ENCODE data around the gene ZBTB20.

DNA sequence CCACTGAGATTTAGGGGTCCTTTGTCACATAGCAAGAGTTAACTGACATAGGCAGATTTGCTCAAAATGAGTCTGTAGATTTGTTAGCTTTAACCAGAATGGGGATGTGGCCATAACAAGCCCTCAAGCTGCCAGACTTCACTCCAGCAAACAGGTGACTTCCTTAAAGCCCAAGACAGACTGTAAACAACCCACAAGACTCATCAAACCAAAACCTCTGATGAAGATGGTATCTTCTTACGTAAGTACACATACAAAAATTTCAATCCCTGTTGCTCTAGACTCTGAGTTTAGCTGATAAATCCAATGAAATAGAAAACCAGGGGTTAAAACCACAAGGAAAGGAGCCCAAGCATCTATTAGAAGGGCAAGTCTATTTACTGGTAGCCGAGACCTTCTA lies 18.2 kb upstream of the ZBTB20 start:
- TF ChIP-seq, protein P1, sequence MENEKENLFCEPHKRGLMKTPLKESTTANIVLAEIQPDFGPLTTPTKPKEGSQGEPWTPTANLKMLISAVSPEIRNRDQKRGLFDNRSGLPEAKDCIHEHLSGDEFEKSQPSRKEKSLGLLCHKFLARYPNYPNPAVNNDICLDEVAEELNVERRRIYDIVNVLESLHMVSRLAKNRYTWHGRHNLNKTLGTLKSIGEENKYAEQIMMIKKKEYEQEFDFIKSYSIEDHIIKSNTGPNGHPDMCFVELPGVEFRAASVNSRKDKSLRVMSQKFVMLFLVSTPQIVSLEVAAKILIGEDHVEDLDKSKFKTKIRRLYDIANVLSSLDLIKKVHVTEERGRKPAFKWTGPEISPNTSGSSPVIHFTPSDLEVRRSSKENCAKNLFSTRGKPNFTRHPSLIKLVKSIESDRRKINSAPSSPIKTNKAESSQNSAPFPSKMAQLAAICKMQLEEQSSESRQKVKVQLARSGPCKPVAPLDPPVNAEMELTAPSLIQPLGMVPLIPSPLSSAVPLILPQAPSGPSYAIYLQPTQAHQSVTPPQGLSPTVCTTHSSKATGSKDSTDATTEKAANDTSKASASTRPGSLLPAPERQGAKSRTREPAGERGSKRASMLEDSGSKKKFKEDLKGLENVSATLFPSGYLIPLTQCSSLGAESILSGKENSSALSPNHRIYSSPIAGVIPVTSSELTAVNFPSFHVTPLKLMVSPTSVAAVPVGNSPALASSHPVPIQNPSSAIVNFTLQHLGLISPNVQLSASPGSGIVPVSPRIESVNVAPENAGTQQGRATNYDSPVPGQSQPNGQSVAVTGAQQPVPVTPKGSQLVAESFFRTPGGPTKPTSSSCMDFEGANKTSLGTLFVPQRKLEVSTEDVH (IDR thresholded peaks at IDR 0.05; ENCODE audit: low read depth, partially characterized antibody) = no peak
- no peak for TF ChIP-seq GABPA (IDR thresholded peaks at IDR 0.05; ENCODE audit: low read depth)
- TF ChIP-seq, protein P2, sequence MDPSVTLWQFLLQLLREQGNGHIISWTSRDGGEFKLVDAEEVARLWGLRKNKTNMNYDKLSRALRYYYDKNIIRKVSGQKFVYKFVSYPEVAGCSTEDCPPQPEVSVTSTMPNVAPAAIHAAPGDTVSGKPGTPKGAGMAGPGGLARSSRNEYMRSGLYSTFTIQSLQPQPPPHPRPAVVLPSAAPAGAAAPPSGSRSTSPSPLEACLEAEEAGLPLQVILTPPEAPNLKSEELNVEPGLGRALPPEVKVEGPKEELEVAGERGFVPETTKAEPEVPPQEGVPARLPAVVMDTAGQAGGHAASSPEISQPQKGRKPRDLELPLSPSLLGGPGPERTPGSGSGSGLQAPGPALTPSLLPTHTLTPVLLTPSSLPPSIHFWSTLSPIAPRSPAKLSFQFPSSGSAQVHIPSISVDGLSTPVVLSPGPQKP (IDR thresholded peaks at IDR 0.05; ENCODE audit: low read depth, low read length) = no peak
- no peak for TF ChIP-seq TCF12 (IDR thresholded peaks at IDR 0.05; ENCODE audit: low read depth, low read length)
